SK-N-SH treated with all-trans-retinoic acid at 6 μM for 48 hours (cell line): ENCODE measurements around the gene RELA.

Source experiments
- OSR1 ChIP-seq: fragments of 250-450 bp; sonication (Bioruptor Pico); IDR thresholded peaks from 2 replicates; pipeline ENCODE4 v1.8.0; 2022; ENCODE audit warnings: moderate library complexity, mild to moderate bottlenecking, inconsistent platforms
- RARB ChIP-seq: fragments of 250-450 bp; sonication (Bioruptor Pico); IDR thresholded peaks from 2 replicates; pipeline ENCODE4 v1.8.0; 2021; ENCODE audit warnings: mild to moderate bottlenecking, moderate library complexity
- ZC3H10 ChIP-seq: fragments of 250-450 bp; sonication (Bioruptor Pico); IDR thresholded peaks from 2 replicates; pipeline ENCODE4 v1.5.1; 2021; ENCODE audit warnings: mild to moderate bottlenecking, moderate library complexity
- TF ChIP-seq, protein P1 (sequence below): fragments of 250-450 bp; sonication (Bioruptor Pico); IDR thresholded peaks from 2 replicates; pipeline ENCODE4 v1.8.0; 2020; ENCODE audit warnings: mild to moderate bottlenecking, moderate library complexity, borderline replicate concordance
- TF ChIP-seq, protein P2 (sequence below): fragments of 250-450 bp; sonication (Bioruptor Pico); IDR thresholded peaks from 2 replicates; pipeline ENCODE4 v1.5.1; 2021; ENCODE audit warnings: mild to moderate bottlenecking, moderate library complexity

DNA sequence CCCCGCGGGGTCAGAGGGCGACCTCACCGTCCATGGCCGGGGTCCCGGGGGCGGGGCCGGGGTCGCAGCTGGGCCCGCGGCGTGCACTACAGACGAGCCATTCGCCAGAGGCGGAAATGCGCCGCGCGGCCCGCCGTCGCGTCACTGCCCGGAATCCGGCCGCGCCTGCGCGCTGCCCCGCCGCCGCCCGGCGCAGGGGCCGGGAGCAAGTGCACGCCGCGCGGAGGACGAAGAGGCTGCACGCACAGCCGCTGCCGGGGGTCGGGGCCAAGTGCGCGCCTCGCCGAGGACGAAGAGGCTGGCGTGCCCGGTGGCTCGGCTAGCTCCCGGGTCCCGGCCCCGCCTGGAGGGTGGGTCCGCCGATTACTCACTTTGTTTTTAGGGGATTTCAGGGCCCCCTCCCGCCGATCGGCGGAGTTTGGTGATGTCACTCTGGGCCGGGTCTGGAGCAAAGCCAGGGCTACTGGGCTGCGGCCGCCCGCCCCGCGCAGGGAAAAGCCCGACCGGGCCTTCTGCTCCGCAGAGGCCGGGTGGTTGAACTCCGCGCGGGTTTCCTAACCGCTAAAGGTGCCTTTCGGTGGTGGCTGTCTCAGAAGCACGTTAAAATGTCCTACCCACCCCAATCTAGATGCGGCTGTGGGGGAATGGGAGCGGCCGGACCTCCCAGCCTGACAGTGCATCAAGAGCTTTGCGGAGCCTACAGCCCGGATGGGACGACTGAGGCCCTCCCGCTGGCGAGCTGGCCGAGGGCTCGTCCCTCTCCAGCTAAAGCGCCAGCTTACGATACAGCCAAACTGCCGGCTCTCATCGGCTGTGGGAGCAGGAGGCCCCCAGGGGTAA lies at the start of gene RELA:
- TF ChIP-seq OSR1 (CRISPR knock-in tag) (no peak), RARB (CRISPR knock-in tag) (no peak), ZC3H10 (CRISPR knock-in tag) (no peak)
- TF ChIP-seq, protein P1, sequence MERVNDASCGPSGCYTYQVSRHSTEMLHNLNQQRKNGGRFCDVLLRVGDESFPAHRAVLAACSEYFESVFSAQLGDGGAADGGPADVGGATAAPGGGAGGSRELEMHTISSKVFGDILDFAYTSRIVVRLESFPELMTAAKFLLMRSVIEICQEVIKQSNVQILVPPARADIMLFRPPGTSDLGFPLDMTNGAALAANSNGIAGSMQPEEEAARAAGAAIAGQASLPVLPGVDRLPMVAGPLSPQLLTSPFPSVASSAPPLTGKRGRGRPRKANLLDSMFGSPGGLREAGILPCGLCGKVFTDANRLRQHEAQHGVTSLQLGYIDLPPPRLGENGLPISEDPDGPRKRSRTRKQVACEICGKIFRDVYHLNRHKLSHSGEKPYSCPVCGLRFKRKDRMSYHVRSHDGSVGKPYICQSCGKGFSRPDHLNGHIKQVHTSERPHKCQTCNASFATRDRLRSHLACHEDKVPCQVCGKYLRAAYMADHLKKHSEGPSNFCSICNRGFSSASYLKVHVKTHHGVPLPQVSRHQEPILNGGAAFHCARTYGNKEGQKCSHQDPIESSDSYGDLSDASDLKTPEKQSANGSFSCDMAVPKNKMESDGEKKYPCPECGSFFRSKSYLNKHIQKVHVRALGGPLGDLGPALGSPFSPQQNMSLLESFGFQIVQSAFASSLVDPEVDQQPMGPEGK = peak; percentile 51; the same call in 1 of the 2 replicates
- TF ChIP-seq, protein P2, sequence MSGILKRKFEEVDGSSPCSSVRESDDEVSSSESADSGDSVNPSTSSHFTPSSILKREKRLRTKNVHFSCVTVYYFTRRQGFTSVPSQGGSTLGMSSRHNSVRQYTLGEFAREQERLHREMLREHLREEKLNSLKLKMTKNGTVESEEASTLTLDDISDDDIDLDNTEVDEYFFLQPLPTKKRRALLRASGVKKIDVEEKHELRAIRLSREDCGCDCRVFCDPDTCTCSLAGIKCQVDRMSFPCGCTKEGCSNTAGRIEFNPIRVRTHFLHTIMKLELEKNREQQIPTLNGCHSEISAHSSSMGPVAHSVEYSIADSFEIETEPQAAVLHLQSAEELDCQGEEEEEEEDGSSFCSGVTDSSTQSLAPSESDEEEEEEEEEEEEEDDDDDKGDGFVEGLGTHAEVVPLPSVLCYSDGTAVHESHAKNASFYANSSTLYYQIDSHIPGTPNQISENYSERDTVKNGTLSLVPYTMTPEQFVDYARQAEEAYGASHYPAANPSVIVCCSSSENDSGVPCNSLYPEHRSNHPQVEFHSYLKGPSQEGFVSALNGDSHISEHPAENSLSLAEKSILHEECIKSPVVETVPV (CRISPR knock-in tag) = no peak
